HL-60 (cell line): ENCODE measurements around the gene TMEM45A.
"Not testable (repeated sequence)": the region's sequence is repeated elsewhere in the genome, so short reads cannot be mapped to it uniquely, and the experiment has no call there.

Experiments
- DNase-seq, 2 experiments: peaks; one replicate each; pipeline ENCODE4 v3.0.0-alpha.2; 2010 to 2020; ENCODE audit warnings: low read depth in 1 of 2, low spot score in 1 of 2
- H3K27ac ChIP-seq: fragments of 250-450 bp; sonication (Bioruptor Pico); replicated peaks from 2 replicates; pipeline ENCODE4 v1.5.1; 2020; ENCODE audit warnings: mild to moderate bottlenecking, moderate library complexity
- H3K27me3 ChIP-seq: fragments of 250-450 bp; sonication (Bioruptor Pico); 2 replicates; pipeline ENCODE4 v1.5.1; 2021; ENCODE audit warnings: mild to moderate bottlenecking, moderate library complexity; ENCODE audit not compliant: insufficient read depth, poor library complexity, severe bottlenecking
- H3K4me3 ChIP-seq: replicated peaks from 2 replicates; pipeline ENCODE4 v1.5.1; 2011; ENCODE audit warnings: mild to moderate bottlenecking, control low read depth, low read length; ENCODE audit not compliant: insufficient read depth
- GABPA ChIP-seq: IDR thresholded peaks from 2 replicates; pipeline ENCODE4 v1.6.1; 2012; ENCODE audit warnings: low read depth
- POLR2AphosphoS5 ChIP-seq: IDR thresholded peaks from 2 replicates; pipeline ENCODE4 v1.6.1; 2012; ENCODE audit warnings: low read depth
- SPI1 ChIP-seq: IDR thresholded peaks from 2 replicates; pipeline ENCODE4 v1.6.1; 2012; ENCODE audit warnings: low read depth, mild to moderate bottlenecking, borderline replicate concordance
- TF ChIP-seq, protein P1 (sequence below): IDR thresholded peaks from one replicate; pipeline ENCODE4 v1.5.1; 2011; ENCODE audit warnings: low read length, control low read depth, inconsistent platforms; ENCODE audit not compliant: insufficient read depth
- TF ChIP-seq, protein P2 (sequence below): IDR thresholded peaks from 2 replicates; pipeline ENCODE4 v1.6.1; 2012; ENCODE audit warnings: low read depth; ENCODE audit not compliant: insufficient replicate concordance

TMEM45A gene

DNA sequence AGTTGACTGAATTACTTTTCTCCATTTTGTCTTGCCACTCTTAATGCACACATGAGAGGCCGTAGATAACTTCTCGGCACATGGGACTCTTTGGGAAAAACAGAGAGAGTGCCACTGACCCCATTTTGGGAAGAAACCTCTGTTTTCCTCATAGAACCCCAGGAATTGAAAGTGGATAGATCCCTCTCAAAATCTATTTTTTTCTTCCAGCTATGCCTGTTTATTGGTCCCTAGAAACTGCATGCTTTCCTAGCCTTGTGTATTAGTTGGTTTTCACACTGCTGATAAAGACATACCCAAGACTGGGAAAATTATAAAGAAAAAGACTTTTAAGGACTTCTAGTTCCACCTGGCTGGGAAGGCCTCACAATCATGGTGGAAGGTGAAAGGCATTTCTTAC, 23.7 kb upstream of the TMEM45A start:
- Histone ChIP-seq H3K27me3 (no peaks in the 10 kb centered on the region), H3K4me3 (no peak overlapping the region), H3K27ac (no peak overlapping the region)
- TF ChIP-seq, protein P1, sequence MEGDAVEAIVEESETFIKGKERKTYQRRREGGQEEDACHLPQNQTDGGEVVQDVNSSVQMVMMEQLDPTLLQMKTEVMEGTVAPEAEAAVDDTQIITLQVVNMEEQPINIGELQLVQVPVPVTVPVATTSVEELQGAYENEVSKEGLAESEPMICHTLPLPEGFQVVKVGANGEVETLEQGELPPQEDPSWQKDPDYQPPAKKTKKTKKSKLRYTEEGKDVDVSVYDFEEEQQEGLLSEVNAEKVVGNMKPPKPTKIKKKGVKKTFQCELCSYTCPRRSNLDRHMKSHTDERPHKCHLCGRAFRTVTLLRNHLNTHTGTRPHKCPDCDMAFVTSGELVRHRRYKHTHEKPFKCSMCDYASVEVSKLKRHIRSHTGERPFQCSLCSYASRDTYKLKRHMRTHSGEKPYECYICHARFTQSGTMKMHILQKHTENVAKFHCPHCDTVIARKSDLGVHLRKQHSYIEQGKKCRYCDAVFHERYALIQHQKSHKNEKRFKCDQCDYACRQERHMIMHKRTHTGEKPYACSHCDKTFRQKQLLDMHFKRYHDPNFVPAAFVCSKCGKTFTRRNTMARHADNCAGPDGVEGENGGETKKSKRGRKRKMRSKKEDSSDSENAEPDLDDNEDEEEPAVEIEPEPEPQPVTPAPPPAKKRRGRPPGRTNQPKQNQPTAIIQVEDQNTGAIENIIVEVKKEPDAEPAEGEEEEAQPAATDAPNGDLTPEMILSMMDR = no peak
- TF ChIP-seq SPI1 (no peak), GABPA (no peak), POLR2AphosphoS5 (no peak)
- TF ChIP-seq, protein P2, sequence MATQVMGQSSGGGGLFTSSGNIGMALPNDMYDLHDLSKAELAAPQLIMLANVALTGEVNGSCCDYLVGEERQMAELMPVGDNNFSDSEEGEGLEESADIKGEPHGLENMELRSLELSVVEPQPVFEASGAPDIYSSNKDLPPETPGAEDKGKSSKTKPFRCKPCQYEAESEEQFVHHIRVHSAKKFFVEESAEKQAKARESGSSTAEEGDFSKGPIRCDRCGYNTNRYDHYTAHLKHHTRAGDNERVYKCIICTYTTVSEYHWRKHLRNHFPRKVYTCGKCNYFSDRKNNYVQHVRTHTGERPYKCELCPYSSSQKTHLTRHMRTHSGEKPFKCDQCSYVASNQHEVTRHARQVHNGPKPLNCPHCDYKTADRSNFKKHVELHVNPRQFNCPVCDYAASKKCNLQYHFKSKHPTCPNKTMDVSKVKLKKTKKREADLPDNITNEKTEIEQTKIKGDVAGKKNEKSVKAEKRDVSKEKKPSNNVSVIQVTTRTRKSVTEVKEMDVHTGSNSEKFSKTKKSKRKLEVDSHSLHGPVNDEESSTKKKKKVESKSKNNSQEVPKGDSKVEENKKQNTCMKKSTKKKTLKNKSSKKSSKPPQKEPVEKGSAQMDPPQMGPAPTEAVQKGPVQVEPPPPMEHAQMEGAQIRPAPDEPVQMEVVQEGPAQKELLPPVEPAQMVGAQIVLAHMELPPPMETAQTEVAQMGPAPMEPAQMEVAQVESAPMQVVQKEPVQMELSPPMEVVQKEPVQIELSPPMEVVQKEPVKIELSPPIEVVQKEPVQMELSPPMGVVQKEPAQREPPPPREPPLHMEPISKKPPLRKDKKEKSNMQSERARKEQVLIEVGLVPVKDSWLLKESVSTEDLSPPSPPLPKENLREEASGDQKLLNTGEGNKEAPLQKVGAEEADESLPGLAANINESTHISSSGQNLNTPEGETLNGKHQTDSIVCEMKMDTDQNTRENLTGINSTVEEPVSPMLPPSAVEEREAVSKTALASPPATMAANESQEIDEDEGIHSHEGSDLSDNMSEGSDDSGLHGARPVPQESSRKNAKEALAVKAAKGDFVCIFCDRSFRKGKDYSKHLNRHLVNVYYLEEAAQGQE = no peak
- no peak for DNase-seq

DNA sequence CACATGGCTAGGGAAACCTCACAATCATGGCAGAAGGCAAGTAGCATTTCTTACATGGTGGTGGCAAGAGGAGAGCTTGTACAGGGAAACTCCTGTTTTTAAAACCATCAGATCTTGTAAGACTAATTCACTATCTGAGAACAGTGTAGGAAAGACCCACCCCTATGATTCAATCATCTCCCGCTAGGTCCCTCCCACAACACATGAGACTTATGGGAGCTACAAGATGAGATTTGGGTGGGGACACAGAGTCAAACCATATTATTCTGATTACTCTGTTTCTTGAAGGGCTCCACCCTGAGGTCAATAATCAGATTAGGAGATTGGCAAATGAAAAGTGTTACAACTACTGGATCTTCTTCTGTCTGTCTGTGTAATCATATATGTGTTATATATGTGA, 21.5 kb upstream of the TMEM45A start:
- H3K4me3 ChIP-seq = no peak overlapping the region
- H3K27ac ChIP-seq = no peak overlapping the region
- no peak for DNase-seq
- H3K27me3 ChIP-seq = no peaks in the 10 kb centered on the region
- TF ChIP-seq, protein P2 = no peak

DNA sequence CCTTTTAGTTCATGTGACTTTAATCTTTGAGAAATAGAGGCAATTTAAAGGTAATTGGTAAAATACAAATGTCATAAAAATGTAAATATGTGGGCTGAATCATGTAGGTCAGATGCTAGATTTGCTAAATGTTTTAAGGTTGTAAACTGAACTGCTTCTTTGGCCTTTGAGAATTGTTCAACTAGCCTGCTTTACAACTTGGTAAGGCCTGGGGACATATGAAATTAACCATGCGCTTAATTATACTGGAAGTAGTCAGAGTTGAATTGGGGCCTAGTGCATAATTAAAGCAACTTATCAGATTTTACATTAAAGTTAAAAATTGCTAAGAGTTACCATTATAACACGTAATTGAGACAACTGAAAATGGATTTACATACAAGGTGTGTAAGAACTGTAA, 21.0 kb upstream of the TMEM45A start:
- TF ChIP-seq, protein P2 = no peak
- TF ChIP-seq, protein P1 = no peak
- TF ChIP-seq GABPA (no peak), POLR2AphosphoS5 (no peak), SPI1 (no peak)
- no peak for DNase-seq
- H3K27me3 ChIP-seq = no peaks in the 10 kb centered on the region
- H3K4me3 ChIP-seq = no peak overlapping the region
- H3K27ac ChIP-seq = no peak overlapping the region

DNA sequence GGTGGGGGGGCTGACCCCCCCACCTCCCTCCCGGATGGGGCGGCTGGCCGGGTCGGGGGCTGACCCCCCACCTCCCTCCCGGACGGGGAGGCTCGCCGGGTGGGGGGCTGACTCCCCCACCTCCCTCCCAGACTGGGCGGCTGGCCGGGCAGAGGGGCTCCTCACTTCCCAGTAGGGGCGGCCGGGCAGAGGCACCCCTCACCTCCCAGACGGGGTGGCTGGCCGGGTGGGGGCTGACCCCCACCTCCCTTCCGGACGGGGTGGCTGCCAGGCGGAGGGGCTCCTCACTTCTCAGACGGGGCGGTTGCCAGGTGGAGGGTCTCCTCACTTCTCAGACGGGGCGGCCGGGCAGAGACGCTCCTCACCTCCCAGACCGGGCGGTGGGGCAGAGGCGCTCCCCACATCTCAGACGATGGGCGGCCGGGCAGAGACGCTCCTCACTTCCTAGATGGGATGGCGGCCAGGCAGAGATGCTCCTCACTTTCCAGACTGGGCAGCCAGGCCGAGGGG, 14.5 kb upstream of the TMEM45A start:
- H3K27me3 ChIP-seq, DNase-seq, H3K4me3 ChIP-seq, H3K27ac ChIP-seq: not testable (repeated sequence)

DNA sequence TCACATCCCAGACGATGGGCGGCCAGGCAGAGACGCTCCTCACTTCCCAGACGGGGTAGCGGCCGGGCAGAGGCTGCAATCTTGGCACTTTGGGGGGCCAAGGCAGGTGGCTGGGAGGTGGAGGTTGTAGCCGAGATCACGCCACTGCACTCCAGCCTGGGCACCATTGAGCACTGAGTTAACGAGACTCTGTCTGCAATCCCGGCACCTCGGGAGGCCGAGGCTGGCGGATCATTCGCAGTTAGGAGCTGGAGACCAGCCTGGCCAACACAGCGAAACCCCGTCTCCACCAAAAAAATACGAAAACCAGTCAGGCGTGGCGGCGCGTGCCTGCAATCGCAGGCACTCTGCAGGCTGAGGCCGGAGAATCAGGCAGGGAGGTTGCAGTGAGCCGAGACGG, 13.9 kb upstream of the TMEM45A start:
- not testable (repeated sequence) for H3K27ac ChIP-seq, H3K27me3 ChIP-seq, H3K4me3 ChIP-seq, DNase-seq
